ENCODE results near the gene CDX1.
A peak's percentile ranks its signal among the peaks of the same experiment; 100 is the strongest.

The CDX1 gene
- long read RNA-seq, donor 1, result 0 reads
- long read RNA-seq, donor 2, partial matches to known transcripts, result 0 of 1 reads
- long read RNA-seq, donor 2, other reads (novel, unspliced or antisense), result 0 of 1 reads
- long read RNA-seq, donor 3, result 0 reads
- long read RNA-seq, donor 4, partial matches to known transcripts, result 0 of 2 reads
- long read RNA-seq, donor 4, other reads (novel, unspliced or antisense), result 0 of 2 reads
- long read RNA-seq, donor 5, result 0 reads
- long read RNA-seq, donor 6, partial matches to known transcripts, result 0 of 1 reads
- long read RNA-seq, donor 6, other reads (novel, unspliced or antisense), result 0 of 1 reads
- long read RNA-seq, donor 7, partial matches to known transcripts, result 0 of 2 reads
- long read RNA-seq, donor 7, other reads (novel, unspliced or antisense), result 0 of 2 reads
- long read RNA-seq, donor 8, partial matches to known transcripts, result 0 of 3 reads
- long read RNA-seq, donor 8, other reads (novel, unspliced or antisense), result 0 of 3 reads

- DNase-seq, result peak; percentile 61
Observed at GRCh38 chr5:150166650-150167511, at the start of gene CDX1. Gene CDX1, plus strand, starts transcription at chr5:150166778. Its CDS starts 99 bp downstream, at chr5:150166877.

- no peak for DNase-seq
Observed at GRCh38 chr5:150117945-150118560, 48.5 kb upstream of the CDX1 start.

- no peak for DNase-seq
Observed at GRCh38 chr5:150118561-150119229, 47.9 kb upstream of the CDX1 start.

- DNase-seq, result no peak
Observed at GRCh38 chr5:150119421-150120061, 47.0 kb upstream of the CDX1 start.

- DNase-seq, result no peak
Observed at GRCh38 chr5:150120062-150120441, 46.5 kb upstream of the CDX1 start.

- DNase-seq, result no peak
Observed at GRCh38 chr5:150120617-150121447, 45.7 kb upstream of the CDX1 start.

- DNase-seq, result no peak
Observed at GRCh38 chr5:150121448-150122157, 45.0 kb upstream of the CDX1 start.

GRCh38 chr5:150122158-150122510 is 44.4 kb upstream of the CDX1 start:
- no peak for DNase-seq

GRCh38 chr5:150122536-150123481 is 43.8 kb upstream of the CDX1 start:
- DNase-seq, result no peak

GRCh38 chr5:150123542-150123941 is 43.0 kb upstream of the CDX1 start:
- DNase-seq, result no peak

- DNase-seq, result no peak
Observed at GRCh38 chr5:150124111-150124557, 42.4 kb upstream of the CDX1 start.

- no peak for DNase-seq
Observed at GRCh38 chr5:150124596-150124995, 42.0 kb upstream of the CDX1 start.

GRCh38 chr5:150125334-150125733 is 41.2 kb upstream of the CDX1 start:
- DNase-seq, result no peak

- no peak for DNase-seq
Observed at GRCh38 chr5:150126199-150126920, 40.2 kb upstream of the CDX1 start.

- no peak for DNase-seq
Observed at GRCh38 chr5:150126921-150127265, 39.7 kb upstream of the CDX1 start.

GRCh38 chr5:150129454-150129812 is 37.1 kb upstream of the CDX1 start:
- no peak for DNase-seq

- DNase-seq, result peak; percentile 64
Observed at GRCh38 chr5:150129813-150130492, 36.6 kb upstream of the CDX1 start.

GRCh38 chr5:150130493-150130922 is 36.1 kb upstream of the CDX1 start:
- no peak for DNase-seq

All from right kidney (tissue), 9 donors.